ENCODE results near the gene SPTBN1. TPM values are rescaled to one million over a fixed set of nuclear protein-coding genes. Genes with fewer than 3 reads are reported as not detected.

Gene SPTBN1
- total RNA-seq, 1 experiment from 2014 or later = 202 TPM

- no peaks in the 10 kb centered on the region for H3K9me2 ChIP-seq (replicated peaks; ENCODE audit: low read length)
- intact Hi-C loops (cut with micrococcal nuclease) = no loop called here
- no peak overlapping the region for H3K4me2 ChIP-seq (ENCODE audit: low read length)
- H3K27ac ChIP-seq (ENCODE audit: low read length) = no peak overlapping the region
- H3K4me1 ChIP-seq (ENCODE audit: insufficient read depth, low read length) = no peaks in the 10 kb centered on the region
- H3K27me3 ChIP-seq (ENCODE audit: low read length) = no peaks in the 10 kb centered on the region
- no peaks in the 10 kb centered on the region for H3K9me3 ChIP-seq (ENCODE audit: low read length)
- H3F3A ChIP-seq (ENCODE audit: low read length, unreplicated experiment) = no peaks in the 10 kb centered on the region
- peaks cover 28% of the 10 kb centered on the region; the same call in 1 of the 2 replicates for H3K79me2 ChIP-seq (ENCODE audit: low read length)
- no peak overlapping the region for H3K9ac ChIP-seq (ENCODE audit: low read length)
- ChIA-PET CTCF (no interaction called here), POLR2A (ENCODE audit: unreplicated experiment) (no interaction called here)
- H3K4me3 ChIP-seq (ENCODE audit: low read length) = no peak overlapping the region
- no peak for DNase-seq
- no peak for ATAC-seq
- BruUV-seq (replicated peaks) = no TSS peak
- no peak overlapping the region for H2AFZ ChIP-seq (ENCODE audit: low read length)
- H3K36me3 ChIP-seq (ENCODE audit: low read depth, low read length) = peaks cover 85% of the 10 kb centered on the region
- 0 out of 2 replicates have a peak, but pooled peaks cover 7% of the 10 kb centered on the region for H4K20me1 ChIP-seq (ENCODE audit: low read length)
- TF ChIP-seq EZH2phosphoT487 (IDR thresholded peaks at IDR 0.05; ENCODE audit: borderline replicate concordance, low read length) (no peak), EZH2 (IDR thresholded peaks at IDR 0.05; ENCODE audit: low read length, unreplicated experiment) (no peak), CTCF (conservative IDR thresholded peaks at IDR 0.05; ENCODE audit: low read depth, low read length) (no peak)
Observed at GRCh38 chr2:54635554-54636152, 179.5 kb downstream of the SPTBN1 start.

- no peak overlapping the region for H3K9ac ChIP-seq (ENCODE audit: low read length)
- POLR2A ChIA-PET (ENCODE audit: unreplicated experiment) = no interaction called here
- CTCF ChIA-PET = no interaction called here
- H3K9me2 ChIP-seq (replicated peaks; ENCODE audit: low read length) = no peaks in the 10 kb centered on the region
- H3K79me2 ChIP-seq (ENCODE audit: low read length) = peaks cover 23% of the 10 kb centered on the region; the same call in 1 of the 2 replicates
- no peak for DNase-seq
- H3K9me3 ChIP-seq (ENCODE audit: low read length) = no peaks in the 10 kb centered on the region
- H3K4me1 ChIP-seq (ENCODE audit: insufficient read depth, low read length) = no peaks in the 10 kb centered on the region
- H3K27ac ChIP-seq (ENCODE audit: low read length) = no peak overlapping the region
- H4K20me1 ChIP-seq (ENCODE audit: low read length) = 0 out of 2 replicates have a peak, but pooled peaks cover 7% of the 10 kb centered on the region
- no peaks in the 10 kb centered on the region for H3F3A ChIP-seq (ENCODE audit: low read length, unreplicated experiment)
- peaks cover 80% of the 10 kb centered on the region for H3K36me3 ChIP-seq (ENCODE audit: low read depth, low read length)
- H3K4me2 ChIP-seq (ENCODE audit: low read length) = no peak overlapping the region
- no peaks in the 10 kb centered on the region for H3K27me3 ChIP-seq (ENCODE audit: low read length)
- no peak overlapping the region for H3K4me3 ChIP-seq (ENCODE audit: low read length)
- TF ChIP-seq EZH2phosphoT487 (IDR thresholded peaks at IDR 0.05; ENCODE audit: borderline replicate concordance, low read length) = no peak
- no peak for TF ChIP-seq EZH2 (IDR thresholded peaks at IDR 0.05; ENCODE audit: low read length, unreplicated experiment)
- no peak for TF ChIP-seq CTCF (conservative IDR thresholded peaks at IDR 0.05; ENCODE audit: low read depth, low read length)
- ATAC-seq = no peak
- no TSS peak for BruUV-seq (replicated peaks)
- H2AFZ ChIP-seq (ENCODE audit: low read length) = no peak overlapping the region
- intact Hi-C loops (cut with micrococcal nuclease) = no loop called here
Observed at GRCh38 chr2:54636415-54637139, 180.4 kb downstream of the SPTBN1 start.

DNA sequence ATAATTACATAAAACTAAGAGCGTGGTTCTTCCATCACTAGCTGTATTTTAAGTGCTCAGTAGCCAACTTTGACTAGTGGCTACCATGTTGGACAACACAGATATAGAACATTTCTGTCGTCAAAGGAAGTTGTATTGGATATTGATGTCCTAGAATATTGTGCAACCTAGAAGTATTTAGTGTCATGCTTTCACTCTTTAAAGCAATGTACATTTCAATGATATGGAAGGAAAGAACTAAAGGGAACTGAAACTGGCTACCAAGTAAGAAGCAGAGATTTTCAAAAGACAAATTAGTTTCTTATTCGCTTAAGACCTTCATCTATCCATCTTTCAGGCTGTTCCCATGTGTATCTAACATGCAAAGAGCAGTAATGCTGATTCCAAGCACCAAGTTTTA is 182.0 kb downstream of the SPTBN1 start:
- Histone ChIP-seq H3K27me3 (ENCODE audit: low read length) (no peaks in the 10 kb centered on the region), H3K9me2 (replicated peaks; ENCODE audit: low read length) (no peaks in the 10 kb centered on the region), H3K36me3 (ENCODE audit: low read depth, low read length) (peaks cover 78% of the 10 kb centered on the region), H3K4me1 (ENCODE audit: insufficient read depth, low read length) (no peaks in the 10 kb centered on the region), H3K9me3 (ENCODE audit: low read length) (no peaks in the 10 kb centered on the region), H3K9ac (ENCODE audit: low read length) (no peak overlapping the region), H3K4me3 (ENCODE audit: low read length) (no peak overlapping the region), H4K20me1 (ENCODE audit: low read length) (0 out of 2 replicates have a peak, but pooled peaks cover 12% of the 10 kb centered on the region), H3K27ac (ENCODE audit: low read length) (no peak overlapping the region), H3F3A (ENCODE audit: low read length, unreplicated experiment) (no peaks in the 10 kb centered on the region), H3K79me2 (ENCODE audit: low read length) (peaks cover 21% of the 10 kb centered on the region; the same call in 1 of the 2 replicates), H3K4me2 (ENCODE audit: low read length) (no peak overlapping the region), H2AFZ (ENCODE audit: low read length) (no peak overlapping the region)
- ChIA-PET CTCF (no interaction called here), POLR2A (ENCODE audit: unreplicated experiment) (interaction anchor here (0.6 kb wide), 1 partner anchor 474 kb away, joined by 4 read pairs; no protein-coding TSS in a partner anchor)
- no TSS peak for BruUV-seq (replicated peaks)
- TF ChIP-seq CTCF (conservative IDR thresholded peaks at IDR 0.05; ENCODE audit: low read depth, low read length) (no peak), EZH2phosphoT487 (IDR thresholded peaks at IDR 0.05; ENCODE audit: borderline replicate concordance, low read length) (no peak), EZH2 (IDR thresholded peaks at IDR 0.05; ENCODE audit: low read length, unreplicated experiment) (no peak)
- DNase-seq = no peak
- ATAC-seq = no peak
- intact Hi-C loops (cut with micrococcal nuclease) = no loop called here

All from PC-3 (cell line).